HEK293 (cell line): ENCODE results near the gene EBLN1.

ENCODE experiments used
- GLI4 ChIP-seq: fragments of 450-650 bp; formaldehyde crosslinking; IDR thresholded peaks from 2 replicates; pipeline ENCODE4 v1.5.1; 2016; ENCODE audit warnings: missing biosample characterization, missing genetic modification characterization
- HIC1 ChIP-seq: fragments of 450-650 bp; formaldehyde crosslinking; IDR thresholded peaks from 2 replicates; pipeline ENCODE4 v1.5.1; 2016; ENCODE audit warnings: missing biosample characterization, missing genetic modification characterization
- INSM2 ChIP-seq: fragments of 450-650 bp; formaldehyde crosslinking; IDR thresholded peaks from 2 replicates; pipeline ENCODE4 v1.5.1; 2016; ENCODE audit warnings: missing biosample characterization, missing genetic modification characterization
- KLF10 ChIP-seq: fragments of 450-650 bp; IDR thresholded peaks from 2 replicates; pipeline ENCODE4 v1.5.1; 2018; ENCODE audit warnings: missing biosample characterization, mild to moderate bottlenecking, missing genetic modification characterization
- KLF8 ChIP-seq: fragments of 450-650 bp; formaldehyde crosslinking; IDR thresholded peaks from 2 replicates; pipeline ENCODE4 v1.5.1; 2016; ENCODE audit warnings: missing biosample characterization, missing genetic modification characterization
- PRDM1 ChIP-seq: fragments of 450-650 bp; formaldehyde crosslinking; IDR thresholded peaks from 2 replicates; pipeline ENCODE4; 2016; ENCODE audit warnings: missing biosample characterization, missing genetic modification characterization
- PRDM10 ChIP-seq: fragments of 450-650 bp; formaldehyde crosslinking; IDR thresholded peaks from 2 replicates; pipeline ENCODE4 v1.5.1; 2016; ENCODE audit warnings: missing biosample characterization, missing genetic modification characterization
- ZBTB48 ChIP-seq: fragments of 450-650 bp; formaldehyde crosslinking; IDR thresholded peaks from 2 replicates; pipeline ENCODE4 v1.5.1; 2016; ENCODE audit warnings: missing biosample characterization, missing genetic modification characterization
- ZFHX2 ChIP-seq: fragments of 450-650 bp; formaldehyde crosslinking; conservative IDR thresholded peaks from 2 replicates; pipeline ENCODE4 v1.5.1; 2016; ENCODE audit warnings: missing biosample characterization, missing genetic modification characterization
- ZNF202 ChIP-seq: fragments of 450-650 bp; formaldehyde crosslinking; IDR thresholded peaks from 2 replicates; pipeline ENCODE4 v1.5.1; 2016; ENCODE audit warnings: missing biosample characterization, missing genetic modification characterization, borderline replicate concordance
- ZNF214 ChIP-seq: fragments of 450-650 bp; formaldehyde crosslinking; IDR thresholded peaks from 2 replicates; pipeline ENCODE4 v1.5.1; 2017; ENCODE audit warnings: missing biosample characterization, mild to moderate bottlenecking, missing genetic modification characterization, borderline replicate concordance
- ZNF221 ChIP-seq: fragments of 450-650 bp; formaldehyde crosslinking; IDR thresholded peaks from 2 replicates; pipeline ENCODE4 v1.5.1; 2017; ENCODE audit warnings: missing biosample characterization, missing genetic modification characterization, borderline replicate concordance
- ZNF248 ChIP-seq: fragments of 450-650 bp; formaldehyde crosslinking; IDR thresholded peaks from 2 replicates; pipeline ENCODE4 v1.5.1; 2017; ENCODE audit warnings: missing biosample characterization, missing genetic modification characterization
- ZNF302 ChIP-seq: fragments of 450-650 bp; formaldehyde crosslinking; IDR thresholded peaks from 2 replicates; pipeline ENCODE4 v1.5.1; 2016; ENCODE audit warnings: missing biosample characterization, missing genetic modification characterization, low read depth
- ZNF350 ChIP-seq: fragments of 450-650 bp; formaldehyde crosslinking; IDR thresholded peaks from 2 replicates; pipeline ENCODE4 v1.5.0; 2017; ENCODE audit warnings: missing biosample characterization, mild to moderate bottlenecking, missing genetic modification characterization
- ZNF362 ChIP-seq: fragments of 450-650 bp; formaldehyde crosslinking; IDR thresholded peaks from 2 replicates; pipeline ENCODE4 v1.5.1; 2016; ENCODE audit warnings: missing biosample characterization, missing genetic modification characterization
- ZNF37A ChIP-seq: fragments of 450-650 bp; IDR thresholded peaks from 2 replicates; pipeline ENCODE4 v1.5.1; 2018; ENCODE audit warnings: missing biosample characterization, missing genetic modification characterization
- ZNF501 ChIP-seq: fragments of 450-650 bp; formaldehyde crosslinking; IDR thresholded peaks from 2 replicates; pipeline ENCODE4 v1.5.1; 2016; ENCODE audit warnings: missing biosample characterization, missing genetic modification characterization
- ZNF555 ChIP-seq: fragments of 450-650 bp; formaldehyde crosslinking; conservative IDR thresholded peaks from 2 replicates; pipeline ENCODE4 v1.5.1; 2017; ENCODE audit warnings: missing biosample characterization, mild to moderate bottlenecking, missing genetic modification characterization, inconsistent platforms
- ZNF596 ChIP-seq: fragments of 450-650 bp; IDR thresholded peaks from 2 replicates; pipeline ENCODE4 v1.5.0; 2018; ENCODE audit warnings: missing biosample characterization, mild to moderate bottlenecking, missing genetic modification characterization, moderate library complexity
- ZNF624 ChIP-seq: fragments of 450-650 bp; formaldehyde crosslinking; IDR thresholded peaks from 2 replicates; pipeline ENCODE4 v1.5.1; 2017; ENCODE audit warnings: missing biosample characterization, missing genetic modification characterization
- ZNF626 ChIP-seq: fragments of 450-650 bp; sonication (Bioruptor Pico); formaldehyde crosslinking; IDR thresholded peaks from 2 replicates; pipeline ENCODE4 v1.5.1; 2018; ENCODE audit warnings: missing biosample characterization, missing genetic modification characterization, inconsistent platforms
- ZNF639 ChIP-seq: fragments of 450-650 bp; formaldehyde crosslinking; IDR thresholded peaks from 2 replicates; pipeline ENCODE4 v1.5.1; 2016; ENCODE audit warnings: missing biosample characterization, missing genetic modification characterization
- ZNF660 ChIP-seq: fragments of 450-650 bp; IDR thresholded peaks from 2 replicates; pipeline ENCODE4 v1.5.1; 2018; ENCODE audit warnings: missing biosample characterization, mild to moderate bottlenecking, missing genetic modification characterization
- ZNF664 ChIP-seq: fragments of 450-650 bp; formaldehyde crosslinking; IDR thresholded peaks from 2 replicates; pipeline ENCODE4 v1.5.1; 2016; ENCODE audit warnings: missing biosample characterization, missing genetic modification characterization
- ZNF701 ChIP-seq: fragments of 450-650 bp; formaldehyde crosslinking; IDR thresholded peaks from 2 replicates; pipeline ENCODE4 v1.5.1; 2016; ENCODE audit warnings: missing biosample characterization, missing genetic modification characterization
- ZNF707 ChIP-seq: fragments of 450-650 bp; formaldehyde crosslinking; IDR thresholded peaks from 2 replicates; pipeline ENCODE4 v1.5.1; 2016; ENCODE audit warnings: missing biosample characterization, missing genetic modification characterization
- ZNF792 ChIP-seq: fragments of 450-650 bp; formaldehyde crosslinking; IDR thresholded peaks from 2 replicates; pipeline ENCODE4 v1.5.1; 2016; ENCODE audit warnings: missing biosample characterization, missing genetic modification characterization

EBLN1 gene

GRCh38 chr10:22228943-22229801, 11.4 kb upstream of the EBLN1 start (continued):
- peak; percentile 78; the same call in 1 of the 2 replicates for TF ChIP-seq PRDM1
- TF ChIP-seq ZBTB48 (tag by site-specific recombination), result peak; percentile 100
- TF ChIP-seq ZNF639, result peak; percentile 97
- TF ChIP-seq ZNF664, result 0 out of 2 replicates have a peak, but pooled peaks have one; percentile 46
- TF ChIP-seq ZNF248 (tag by site-specific recombination), result no peak
- TF ChIP-seq ZNF202 (tag by site-specific recombination), result no peak
- peak; percentile 90; the same call in 1 of the 2 replicates for TF ChIP-seq GLI4 (tag by site-specific recombination)
- TF ChIP-seq ZNF660, result peak; percentile 99
- peak; percentile 93 for TF ChIP-seq PRDM10
- TF ChIP-seq ZNF350, result no peak
- peak; percentile 85 for TF ChIP-seq KLF8 (tag by site-specific recombination)
- peak; percentile 85 for TF ChIP-seq INSM2 (tag by site-specific recombination)
- no peak for TF ChIP-seq ZNF707
- no peak for TF ChIP-seq ZNF596 (tag by site-specific recombination)
- TF ChIP-seq ZNF792 (tag by site-specific recombination), result peak; percentile 46; the same call in 1 of the 2 replicates
- no peak for TF ChIP-seq ZNF221 (tag by site-specific recombination)
- peak; percentile 71; the same call in 1 of the 2 replicates for TF ChIP-seq ZNF624 (tag by site-specific recombination)
- no peak for TF ChIP-seq ZNF214 (tag by site-specific recombination)
- TF ChIP-seq KLF10 (tag by site-specific recombination), result peak; percentile 65; the same call in 1 of the 2 replicates
- no peak; the same call in 1 of the 2 replicates for TF ChIP-seq ZNF701 (tag by site-specific recombination)
- no peak for TF ChIP-seq HIC1 (tag by site-specific recombination)
- no peak for TF ChIP-seq ZNF555
- TF ChIP-seq ZNF362 (tag by site-specific recombination), result 0 out of 2 replicates have a peak, but pooled peaks have one; percentile 62
- TF ChIP-seq ZNF302 (tag by site-specific recombination), result 0 out of 2 replicates have a peak, but pooled peaks have one; percentile 18
- TF ChIP-seq ZNF37A (tag by site-specific recombination), result no peak
- no peak for TF ChIP-seq ZFHX2 (tag by site-specific recombination)
- peak; percentile 99 for TF ChIP-seq ZNF501 (tag by site-specific recombination)
- no peak for TF ChIP-seq ZNF626 (tag by site-specific recombination)
